GM23338 (cell line): ENCODE data around the gene ISY1. TPM values are rescaled to one million over a fixed set of nuclear protein-coding genes. Genes with fewer than 3 reads are reported as not detected.

Experiments
- ATAC-seq: fragments of 200-7000 bp; cut with Tn5 transposase; 3 replicates; pipeline ENCODE4 v1.9.1; 2020
- DNase-seq: peaks from one replicate; pipeline ENCODE4 v3.0.0-alpha.2; 2015; ENCODE audit warnings: low spot score
- H2AFZ ChIP-seq: fragments of 200-600 bp; sonication (generic); 2 replicates; pipeline ENCODE4 v1.8.0; 2016; ENCODE audit warnings: antibody characterized with exemption, mild to moderate bottlenecking, moderate library complexity
- H3F3A ChIP-seq: fragments of 200-600 bp; sonication (generic); replicated peaks from 2 replicates; pipeline ENCODE4 v1.8.0; 2017; ENCODE audit warnings: antibody characterized with exemption, mixed run types, low read depth
- H3K27ac ChIP-seq: fragments of 200-600 bp; sonication (generic); 2 replicates; pipeline ENCODE4 v1.6.1; 2016; ENCODE audit warnings: low read depth
- H3K27me3 ChIP-seq: fragments of 200-600 bp; sonication (generic); 2 replicates; pipeline ENCODE4 v1.8.0; 2016; ENCODE audit warnings: mild to moderate bottlenecking, mixed run types, moderate library complexity; ENCODE audit not compliant: insufficient read depth
- H3K36me3 ChIP-seq: fragments of 200-600 bp; sonication (generic); 2 replicates; pipeline ENCODE4 v1.8.0; 2016; ENCODE audit warnings: mild to moderate bottlenecking; ENCODE audit not compliant: insufficient read depth
- H3K4me1 ChIP-seq: fragments of 200-600 bp; sonication (generic); 2 replicates; pipeline ENCODE4 v1.8.0; 2016; ENCODE audit warnings: mild to moderate bottlenecking, moderate library complexity; ENCODE audit not compliant: insufficient read depth
- H3K4me2 ChIP-seq: fragments of 200-600 bp; sonication (generic); 2 replicates; pipeline ENCODE4 v1.7.1; 2017; ENCODE audit warnings: mixed run types
- H3K4me3 ChIP-seq: fragments of 200-600 bp; sonication (generic); 2 replicates; pipeline ENCODE4 v1.6.1; 2016; ENCODE audit warnings: mixed run types
- H3K79me2 ChIP-seq: fragments of 200-600 bp; sonication (generic); replicated peaks from 2 replicates; pipeline ENCODE4 v1.8.0; 2017; ENCODE audit warnings: mild to moderate bottlenecking; ENCODE audit not compliant: insufficient read depth
- H3K9me2 ChIP-seq: fragments of 200-600 bp; sonication (generic); 2 replicates; pipeline ENCODE4 v1.8.0; 2017; ENCODE audit not compliant: insufficient read depth
- H4K20me1 ChIP-seq: fragments of 200-600 bp; sonication (generic); replicated peaks from 2 replicates; pipeline ENCODE4 v1.8.0; 2017; ENCODE audit warnings: mild to moderate bottlenecking; ENCODE audit not compliant: insufficient read depth
- H3K27ac Mint-ChIP-seq: 2 replicates; pipeline ENCODE4 v1.8.0; 2020; ENCODE audit warnings: inconsistent platforms, mild to moderate bottlenecking, moderate library complexity, mixed read lengths
- H3K27me3 Mint-ChIP-seq: 3 replicates; pipeline ENCODE4 v1.8.0; 2022; ENCODE audit warnings: low read depth, mild to moderate bottlenecking, moderate library complexity, mixed read lengths, inconsistent platforms; ENCODE audit not compliant: insufficient read depth, poor library complexity
- H3K36me3 Mint-ChIP-seq: 3 replicates; pipeline ENCODE4 v1.8.0; 2021; ENCODE audit warnings: low read depth, mild to moderate bottlenecking, inconsistent platforms, moderate library complexity, mixed read lengths
- H3K4me1 Mint-ChIP-seq: 3 replicates; pipeline ENCODE4 v1.8.0; 2020; ENCODE audit warnings: mild to moderate bottlenecking, inconsistent platforms, mixed read lengths
- H3K4me3 Mint-ChIP-seq: 3 replicates; pipeline ENCODE4 v1.8.0; 2021; ENCODE audit warnings: moderate library complexity, mild to moderate bottlenecking, inconsistent platforms, mixed read lengths
- H3K9me3 Mint-ChIP-seq: 3 replicates; pipeline ENCODE4 v1.8.0; 2020; ENCODE audit warnings: moderate library complexity, mild to moderate bottlenecking, inconsistent platforms, mixed read lengths
- CREB1 ChIP-seq: fragments of 250-450 bp; sonication (Bioruptor Pico); IDR thresholded peaks from 2 replicates; pipeline ENCODE4 v1.5.0; 2020; ENCODE audit warnings: low read depth, mild to moderate bottlenecking, moderate library complexity
- CTCF ChIP-seq, 2 experiments: fragments of 200-600 bp in 1 of 2; sonication (generic) in 1 of 2; conservative IDR thresholded peaks; 2 replicates each; pipeline versions ENCODE4 v1.5.1 to v1.6.1; 2016 to 2017; ENCODE audit warnings: antibody characterized with exemption in 2 of 2, low read depth in 2 of 2, mild to moderate bottlenecking in 2 of 2, moderate library complexity in 1 of 2
- ETS1 ChIP-seq: IDR thresholded peaks from 2 replicates; pipeline ENCODE4 v1.6.1; 2016; ENCODE audit warnings: antibody characterized with exemption
- EZH2 ChIP-seq: fragments of 200-600 bp; sonication (generic); IDR thresholded peaks from one replicate; pipeline ENCODE4 v1.8.0; 2017; ENCODE audit warnings: antibody characterized with exemption, mild to moderate bottlenecking, low read depth; ENCODE audit not compliant: unreplicated experiment
- EZH2phosphoT487 ChIP-seq: fragments of 200-600 bp; sonication (generic); IDR thresholded peaks from one replicate; pipeline ENCODE4 v1.8.1; 2018; ENCODE audit warnings: antibody characterized with exemption; ENCODE audit not compliant: unreplicated experiment
- JUNB ChIP-seq: IDR thresholded peaks from one replicate; pipeline ENCODE4 v1.6.1; 2016; ENCODE audit warnings: antibody characterized with exemption; ENCODE audit not compliant: unreplicated experiment
- NANOG ChIP-seq: IDR thresholded peaks from 2 replicates; pipeline ENCODE4 v1.6.1; 2016; ENCODE audit warnings: antibody characterized with exemption, borderline replicate concordance
- POLR2AphosphoS5 ChIP-seq: IDR thresholded peaks from 2 replicates; pipeline ENCODE4 v1.6.1; 2016; ENCODE audit warnings: antibody characterized with exemption, low read depth
- REST ChIP-seq: IDR thresholded peaks from one replicate; pipeline ENCODE4 v1.6.1; 2018; ENCODE audit warnings: antibody characterized with exemption; ENCODE audit not compliant: unreplicated experiment
- STAT1 ChIP-seq: IDR thresholded peaks from one replicate; pipeline ENCODE4 v1.6.1; 2016; ENCODE audit warnings: antibody characterized with exemption; ENCODE audit not compliant: unreplicated experiment
- ZNF114 ChIP-seq: fragments of 250-450 bp; sonication (Bioruptor Pico); IDR thresholded peaks from 2 replicates; pipeline ENCODE4 v1.5.0; 2020; ENCODE audit warnings: mild to moderate bottlenecking, moderate library complexity
- ZNF331 ChIP-seq: fragments of 250-450 bp; sonication (Bioruptor Pico); IDR thresholded peaks from 2 replicates; pipeline ENCODE4 v1.5.0; 2020; ENCODE audit warnings: low read depth, mild to moderate bottlenecking, moderate library complexity
- ZNF462 ChIP-seq: fragments of 250-450 bp; sonication (Bioruptor Pico); IDR thresholded peaks from 2 replicates; pipeline ENCODE4 v1.5.0; 2020; ENCODE audit warnings: mild to moderate bottlenecking, moderate library complexity
- polyA plus RNA-seq: library from polyadenylated mRNA; unstranded; fragments of >200 nt; fragmentation: Nextera tagmentation; extraction: Ambion mirVana; gene quantifications from 2 replicates; pipeline ENCODE4 v1.2.1, GENCODE V29; 2016
- total RNA-seq: library from RNA; depleted of rRNA; stranded (reverse); fragments of >200 nt; shearing (Covaris generic); gene quantifications from 2 replicates; pipeline ENCODE4 v1.2.3, GENCODE V29; 2014

ISY1 gene
- total and polyA plus RNA-seq, 2 experiments from 2014 or later: 11.3 to 23.6 TPM

GRCh38 chr3:129161860-129162271, 1.0 kb upstream of the ISY1 start:
- Histone ChIP-seq H4K20me1 (peaks cover 17% of the 10 kb centered on the region), H3K4me3 (peak overlapping the region; percentile 82), H3K36me3 (peaks cover 8% of the 10 kb centered on the region), H3K27ac (peak overlapping the region; percentile 100), H3K79me2 (peaks cover 19% of the 10 kb centered on the region), H3K27me3 (no peaks in the 10 kb centered on the region), H3K9me2 (no peaks in the 10 kb centered on the region), H3K4me1 (peaks cover 12% of the 10 kb centered on the region; the same call in 1 of the 2 replicates), H3F3A (peaks cover 26% of the 10 kb centered on the region), H3K4me2 (peak overlapping the region; percentile 89), H2AFZ (no peak overlapping the region)
- TF ChIP-seq EZH2 (no peak), JUNB (no peak), NANOG (no peak), ZNF462 (no peak), REST (no peak), STAT1 (no peak), ZNF331 (CRISPR knock-in tag) (no peak), ZNF114 (CRISPR knock-in tag) (no peak), ETS1 (no peak), CREB1 (no peak), POLR2AphosphoS5 (no peak), CTCF (conservative IDR thresholded peaks at IDR 0.05; ENCODE audit: low read depth in 2 of 2) (no peak; a peak in 1 of 4 replicates), EZH2phosphoT487 (no peak)
- Mint-ChIP-seq H3K27me3 (peaks cover 16% of the 10 kb centered on the region), H3K27ac (peak overlapping the region; percentile 100), H3K4me1 (peaks cover 14% of the 10 kb centered on the region), H3K4me3 (peak overlapping the region; percentile 96), H3K36me3 (peaks cover 15% of the 10 kb centered on the region), H3K9me3 (no peaks in the 10 kb centered on the region; the same call in 2 of the 3 replicates)
- DNase-seq: peak; percentile 30
- peak; percentile 17 for ATAC-seq
